Activated CD4-positive, alpha-beta T cell treated with anti-CD3 and anti-CD28 coated beads for 24 hours (primary cell): ENCODE data around the gene PROCA1.
"Not testable (repeated sequence)": the region's sequence is repeated elsewhere in the genome, so short reads cannot be mapped to it uniquely, and the experiment has no call there.

Experiments
- DNase-seq, 2 donors: peaks; one replicate each; pipeline ENCODE4 v3.0.0-alpha.2; 2020; ENCODE audit warnings: low read depth in 2 of 2

PROCA1 gene

GRCh38 chr17:28669918-28670317 is 41.8 kb downstream of the PROCA1 start:
- no peak for DNase-seq

GRCh38 chr17:28667870-28668269 is 43.8 kb downstream of the PROCA1 start:
- no peak for DNase-seq

GRCh38 chr17:28665994-28666393 is 45.7 kb downstream of the PROCA1 start:
- DNase-seq: no peak

- DNase-seq: no peak
Measured at GRCh38 chr17:28663723-28664122, 48.0 kb downstream of the PROCA1 start.

GRCh38 chr17:28662527-28662829 is 49.2 kb downstream of the PROCA1 start:
- DNase-seq: no peak

GRCh38 chr17:28661635-28662526 is 49.8 kb downstream of the PROCA1 start, which contains the start of the genes SDF2 and SUPT6H:
SDF2 (minus strand) TSS chr17:28661906; CDS start chr17:28661876, 30 bp downstream.
SUPT6H (plus strand) TSS chr17:28662205; CDS start chr17:28673402, 11,197 bp downstream.
- peak; percentile 94 to 95 for DNase-seq

GRCh38 chr17:28659497-28659881 is 52.2 kb downstream of the PROCA1 start:
- DNase-seq: not testable (repeated sequence)

- DNase-seq: not testable (repeated sequence)
Measured at GRCh38 chr17:28658766-28659496, 52.8 kb downstream of the PROCA1 start.

GRCh38 chr17:28658342-28658741 is 53.3 kb downstream of the PROCA1 start:
- not testable (repeated sequence) for DNase-seq

- DNase-seq: no peak
Measured at GRCh38 chr17:28657756-28658155, 53.9 kb downstream of the PROCA1 start.

- DNase-seq: no peak
Measured at GRCh38 chr17:28655160-28655559, 56.5 kb downstream of the PROCA1 start.
